ENCODE measurements around the gene GREB1. TPM values are rescaled to one million over a fixed set of nuclear protein-coding genes. Genes with fewer than 3 reads are reported as not detected.

GREB1 gene
- total RNA-seq, 1 donor from 2014 or later, result 2.7 TPM

DNA sequence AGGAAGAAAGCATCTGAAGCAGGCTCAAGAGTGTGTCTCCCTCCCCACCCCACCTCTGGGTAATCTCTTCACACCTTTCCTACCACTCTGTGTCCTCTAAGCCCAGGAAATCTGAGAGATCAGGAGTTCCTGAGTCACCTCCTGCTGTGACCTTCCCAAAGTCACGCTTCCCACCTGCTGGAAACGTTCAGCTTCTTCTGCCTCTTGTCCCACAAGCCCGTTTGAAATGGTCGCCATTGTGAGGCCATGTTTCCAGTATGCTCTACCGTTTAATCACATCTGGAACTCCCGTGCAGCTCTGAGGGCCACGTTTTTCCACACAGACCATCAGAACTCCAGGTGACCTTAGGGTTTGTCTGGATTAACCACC, 25.9 kb downstream of the GREB1 start:
- DNase-seq, result no peak

DNA sequence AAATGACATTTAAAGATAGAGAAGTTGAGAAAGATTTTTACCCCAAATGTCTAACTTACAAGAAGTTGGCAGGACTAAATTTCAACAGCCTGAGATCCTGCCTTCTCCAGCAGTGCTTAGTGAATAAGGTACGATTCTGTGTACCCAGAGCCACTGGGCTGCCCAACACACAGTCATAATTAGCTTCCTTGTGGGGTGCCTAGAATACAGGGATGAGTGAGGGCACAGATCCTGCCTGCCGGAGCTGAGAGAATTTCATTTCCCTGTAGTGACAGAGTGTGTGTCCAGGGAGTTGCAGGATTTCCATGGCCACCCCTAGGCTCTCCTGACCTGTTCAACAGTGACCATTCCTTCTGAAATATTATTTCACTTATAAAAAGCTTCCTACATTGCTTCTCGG, 27.0 kb downstream of the GREB1 start:
- no peak for DNase-seq

GRCh38 chr2:11562011-11562410, 28.2 kb downstream of the GREB1 start:
- DNase-seq, result no peak

- no peak for DNase-seq
These were observed 28.6 kb downstream of the GREB1 start for GRCh38 chr2:11562476-11562875.

GRCh38 chr2:11563784-11564666, 30.2 kb downstream of the GREB1 start:
- DNase-seq, result no peak

DNA sequence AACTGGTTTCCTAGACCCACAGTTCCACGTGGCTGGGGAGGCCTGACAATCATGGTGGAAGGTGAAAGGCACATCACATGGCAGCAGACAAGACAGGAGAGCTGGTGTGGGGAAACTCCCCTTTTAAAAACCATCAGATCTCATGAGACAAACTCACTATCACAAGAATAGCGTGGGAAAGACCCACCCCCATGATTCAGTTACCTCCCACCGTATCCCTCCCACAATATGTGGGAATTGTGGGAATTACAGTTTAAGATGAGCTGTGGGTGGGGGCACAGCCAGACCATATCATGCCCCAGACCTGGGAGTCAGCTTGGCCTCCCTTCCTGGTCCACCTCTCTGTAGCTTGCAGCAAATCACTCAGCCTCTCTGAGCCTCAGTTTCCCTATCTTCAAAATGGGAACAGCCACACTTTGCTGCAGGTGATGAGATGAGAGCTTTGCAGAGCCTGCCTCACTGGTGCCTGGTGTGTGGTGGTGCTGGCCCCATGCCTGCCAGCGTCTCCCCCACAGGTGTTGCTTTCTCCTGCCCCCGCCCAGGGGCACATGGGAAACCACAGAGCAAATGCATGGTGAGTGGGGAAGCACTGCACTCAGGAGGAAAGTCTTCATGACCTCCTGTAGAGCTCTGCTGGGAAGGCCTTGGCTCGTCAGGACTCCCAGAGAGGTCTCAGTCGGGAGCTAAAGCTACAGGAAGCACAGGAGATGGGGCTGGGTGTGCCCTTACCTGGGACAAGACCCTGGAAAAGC, 31.1 kb downstream of the GREB1 start:
- no peak for DNase-seq

DNA sequence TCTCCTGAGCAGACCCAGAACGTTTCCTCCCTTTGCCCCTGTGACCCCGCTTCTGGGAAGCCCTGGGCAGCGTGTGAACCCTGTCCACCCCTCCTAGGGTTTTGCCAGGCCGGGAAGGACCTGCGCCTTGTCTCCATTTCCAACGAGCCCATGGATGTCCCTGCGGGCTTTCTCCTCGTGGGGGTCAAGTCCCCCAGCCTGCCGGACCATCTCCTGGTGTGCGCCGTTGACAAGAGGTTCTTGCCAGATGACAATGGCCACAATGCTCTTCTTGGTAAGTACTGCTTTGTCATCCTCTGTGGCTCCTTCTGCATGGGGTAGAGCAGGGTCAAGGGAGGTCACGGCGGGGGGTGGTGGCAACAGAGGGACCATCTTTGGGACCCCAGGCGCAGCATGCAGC, 32.5 kb downstream of the GREB1 start:
- no peak for DNase-seq

DNA sequence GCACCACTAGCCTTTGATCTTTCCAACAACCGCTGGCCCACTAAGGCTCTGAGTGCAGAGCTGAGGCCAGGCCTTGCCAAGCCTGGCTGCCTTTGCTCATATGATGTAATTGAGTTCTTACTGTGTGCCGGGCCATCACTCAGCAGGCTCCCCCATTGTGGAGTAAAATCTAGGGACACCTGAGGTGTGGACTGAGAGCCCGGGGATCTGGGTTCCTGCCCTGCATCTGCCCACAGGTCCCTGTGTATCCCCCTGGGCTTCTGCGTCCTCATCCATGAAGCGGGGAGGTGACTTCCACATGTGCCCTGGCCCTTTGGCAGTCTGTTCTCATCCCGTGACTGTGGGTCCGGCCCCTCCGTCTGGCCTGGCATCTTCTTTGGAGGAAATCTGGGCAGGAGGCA, 33.8 kb downstream of the GREB1 start:
- DNase-seq, result no peak

GRCh38 chr2:11568436-11568835, 34.6 kb downstream of the GREB1 start:
- no peak for DNase-seq

- DNase-seq, result no peak
These were observed 35.8 kb downstream of the GREB1 start for GRCh38 chr2:11569636-11570035.

- no peak for DNase-seq
These were observed 37.3 kb downstream of the GREB1 start for GRCh38 chr2:11571170-11571569.

DNA sequence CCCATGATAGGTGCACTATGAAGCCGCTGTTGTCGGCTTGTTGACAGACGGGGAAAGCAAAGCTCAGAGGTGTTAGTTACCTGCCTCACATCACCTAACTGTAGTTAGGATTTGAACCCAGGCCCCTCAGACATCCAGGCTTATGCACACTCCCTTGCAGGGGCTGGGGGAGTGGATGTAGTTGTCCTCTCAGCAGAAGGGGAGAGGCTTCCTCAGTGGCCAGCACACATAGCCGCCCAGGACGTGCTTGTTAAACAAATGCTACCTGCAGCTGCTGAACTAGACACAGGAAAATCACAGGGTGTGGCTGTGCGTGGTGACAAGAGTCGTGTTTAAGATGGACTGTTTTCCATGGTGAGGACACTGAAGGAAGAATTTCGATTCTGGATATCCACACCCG, 39.2 kb downstream of the GREB1 start:
- DNase-seq, result no peak

DNA sequence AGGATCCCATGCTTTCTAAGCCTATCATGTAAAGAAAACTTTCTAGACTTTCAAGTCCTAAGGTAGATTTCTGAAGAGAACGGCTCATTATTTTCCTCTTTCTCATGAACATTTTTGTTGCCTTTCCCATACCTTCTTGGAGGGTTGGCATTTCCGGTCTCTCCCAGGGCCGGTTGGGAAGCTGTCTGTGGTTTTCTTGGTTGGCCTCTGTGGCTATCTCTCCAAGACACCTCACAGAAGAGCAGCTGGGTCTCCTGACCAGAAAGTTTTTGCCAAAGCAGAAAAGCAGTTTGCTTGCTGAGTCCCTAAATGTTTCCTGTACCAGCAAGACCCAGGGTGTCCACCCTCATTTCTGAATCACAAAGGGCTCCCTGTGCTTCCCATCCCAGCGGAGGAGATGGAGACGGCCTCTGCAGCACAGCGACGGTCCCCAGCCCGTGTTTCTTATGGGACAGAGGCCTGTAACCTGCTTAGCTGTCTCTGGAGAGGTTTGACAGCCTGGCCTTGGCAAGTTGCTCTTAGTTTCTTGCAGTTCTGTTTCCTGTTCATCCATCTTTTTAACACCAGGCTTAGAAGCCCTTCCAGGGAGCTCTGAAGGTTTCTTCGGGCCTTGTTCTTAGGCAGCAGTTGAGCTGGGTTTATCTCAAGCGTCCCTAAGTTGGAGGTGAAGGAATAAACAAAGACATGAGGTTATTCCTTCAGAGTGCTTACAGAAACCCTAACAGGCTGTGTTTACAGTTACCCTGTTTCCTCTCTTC, 39.8 kb downstream of the GREB1 start:
- no peak for DNase-seq

DNA sequence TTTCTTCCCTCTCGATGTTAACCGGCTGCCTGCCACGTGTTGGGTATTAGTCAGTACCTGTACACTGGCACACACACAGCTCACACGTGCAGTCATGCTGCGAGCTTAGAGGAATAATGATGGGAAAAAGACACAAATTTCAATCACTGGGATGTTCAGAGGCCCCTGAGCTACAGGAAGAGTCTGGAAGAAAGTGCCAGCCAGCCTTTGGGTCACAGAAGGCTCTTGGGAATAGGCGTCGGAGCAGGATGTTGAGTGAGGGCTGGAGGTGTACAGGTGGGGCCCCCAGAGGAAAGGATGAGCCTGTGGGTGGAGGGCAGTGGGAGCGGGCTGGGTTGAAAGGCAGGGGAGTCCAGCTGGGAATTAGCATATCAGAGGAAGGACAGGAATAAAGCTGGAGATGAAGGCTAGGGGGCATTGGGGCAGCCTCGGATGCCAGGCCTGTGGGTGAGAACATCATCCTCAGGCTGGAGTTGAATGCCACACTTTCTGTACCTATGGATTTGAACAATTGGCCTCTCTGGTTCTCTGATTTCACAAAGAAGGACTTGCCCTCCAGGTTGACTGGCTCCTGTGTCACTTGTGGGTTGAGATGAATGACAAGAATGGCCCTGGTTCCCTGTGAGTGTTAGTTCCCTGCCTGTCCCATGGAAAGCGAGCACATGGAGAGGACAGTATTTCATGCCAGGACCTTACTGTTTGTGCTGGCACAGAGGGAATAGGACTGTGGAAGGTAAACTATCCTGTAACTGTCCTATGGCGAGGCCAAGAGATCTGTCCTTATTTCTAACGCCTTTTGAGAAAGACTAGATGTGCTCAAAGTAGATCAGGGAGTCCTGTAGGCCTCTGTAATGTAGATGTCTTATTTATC, 40.6 kb downstream of the GREB1 start:
- no peak for DNase-seq

DNA sequence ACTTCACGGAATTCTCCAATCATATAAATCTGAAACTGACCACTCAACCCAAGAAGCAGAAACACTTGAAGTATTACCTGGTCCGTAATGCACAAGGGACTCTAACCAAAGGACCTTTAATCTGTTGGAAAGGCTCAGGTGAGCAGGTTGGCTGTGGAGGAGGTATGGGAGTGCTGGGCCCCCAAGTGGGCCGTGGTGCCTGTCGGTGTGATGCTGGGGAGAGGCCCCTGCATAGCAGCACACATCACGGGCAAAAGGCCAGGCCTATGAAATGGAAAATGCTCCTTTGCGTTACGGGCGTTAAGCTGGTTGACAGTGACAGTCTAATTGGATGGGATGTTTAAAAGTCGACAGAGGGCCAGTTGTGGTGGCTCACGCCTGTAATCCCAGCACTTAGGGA, 42.6 kb downstream of the GREB1 start:
- DNase-seq, result no peak

GRCh38 chr2:11577101-11577883, 43.4 kb downstream of the GREB1 start:
- DNase-seq, result no peak

DNA sequence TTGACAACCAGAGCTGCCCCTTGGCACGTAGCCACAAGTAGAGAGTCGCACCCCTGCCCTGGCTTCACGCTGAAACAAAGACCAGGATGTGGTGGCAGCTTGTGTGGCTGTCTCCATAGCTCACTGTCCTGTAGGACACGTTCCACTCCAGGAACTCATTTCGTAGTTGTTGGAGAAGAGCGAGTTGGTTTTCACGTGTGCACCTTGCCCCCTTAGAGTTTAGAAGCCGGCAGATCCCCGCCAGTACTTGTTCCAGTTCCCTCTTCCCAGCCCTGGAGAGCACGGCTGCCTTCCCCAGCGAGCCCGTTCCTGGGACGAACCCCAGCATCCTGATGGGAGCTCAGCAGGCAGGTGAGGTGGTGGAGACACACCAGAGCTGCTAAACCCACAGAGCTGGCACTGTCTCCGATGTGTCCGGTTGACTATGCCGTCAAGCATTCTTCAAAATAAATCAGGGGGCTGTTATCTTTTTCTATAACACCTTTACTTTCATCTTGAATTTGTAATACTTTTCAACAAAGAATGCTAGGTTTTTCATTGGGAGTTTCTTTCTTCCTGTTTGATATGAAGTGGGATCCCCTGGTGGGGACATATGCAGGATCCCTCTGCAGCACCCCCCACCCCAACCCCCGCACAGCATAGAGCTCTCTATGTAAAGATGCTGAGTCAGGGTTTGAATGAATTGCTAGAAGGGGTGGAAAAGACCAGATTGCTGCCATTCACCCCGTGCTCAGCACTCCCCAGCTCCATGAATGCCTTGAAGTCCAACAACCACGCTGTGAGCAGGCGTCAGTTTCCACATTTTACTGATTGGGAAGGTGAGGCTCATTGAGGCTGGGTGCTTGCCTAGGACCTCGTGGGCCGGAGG, 44.5 kb downstream of the GREB1 start:
- no peak for DNase-seq

GRCh38 chr2:11578986-11579774, 45.3 kb downstream of the GREB1 start:
- DNase-seq, result no peak

All from skin of body (tissue), 2 donors.